ENCODE data around the gene SCLT1.

Gene SCLT1

DNA sequence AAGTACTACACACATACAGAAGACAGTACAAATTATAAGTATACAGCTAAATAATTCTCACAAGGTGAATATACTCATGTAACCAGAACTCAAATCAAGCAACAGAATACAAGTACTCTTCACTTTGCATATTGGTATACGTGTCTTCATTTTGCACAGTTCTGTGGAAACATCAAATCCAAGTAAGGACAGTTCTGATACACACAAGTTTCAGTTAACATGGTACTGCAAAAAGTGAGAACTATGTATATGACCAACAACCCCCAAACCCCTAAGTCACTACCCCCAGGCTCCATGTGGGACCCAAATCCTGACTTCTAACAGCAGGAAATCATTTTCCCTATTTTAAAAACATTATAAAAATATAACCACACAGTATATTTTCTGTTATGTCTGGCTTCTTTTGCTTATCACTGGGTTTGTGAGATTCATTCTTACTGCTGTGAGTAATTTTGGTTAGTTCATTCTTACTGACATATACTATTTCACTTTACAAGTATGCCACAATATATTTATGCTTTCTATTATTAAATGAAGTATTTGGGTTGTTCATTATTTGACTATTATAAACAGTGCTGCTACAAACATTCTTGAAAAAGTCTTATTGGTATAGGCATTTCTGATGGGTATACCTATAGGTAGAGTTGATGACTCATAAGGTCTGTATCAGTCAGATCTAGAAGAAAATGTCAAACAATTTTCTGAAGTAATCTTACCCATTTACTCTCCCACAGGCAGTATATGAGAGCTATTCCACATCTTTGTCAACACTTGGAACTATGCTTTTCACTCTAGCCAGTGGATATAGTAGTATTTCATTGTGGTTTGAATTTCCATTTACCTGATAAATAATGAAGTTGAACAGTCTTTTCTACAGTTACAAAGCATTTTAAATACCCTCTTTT is 47.0 kb downstream of the SCLT1 start:
- H3K4me3 ChIP-seq (replicated peaks; ENCODE audit: low read depth, low read length): no peak overlapping the region
- TF ChIP-seq, protein P1, sequence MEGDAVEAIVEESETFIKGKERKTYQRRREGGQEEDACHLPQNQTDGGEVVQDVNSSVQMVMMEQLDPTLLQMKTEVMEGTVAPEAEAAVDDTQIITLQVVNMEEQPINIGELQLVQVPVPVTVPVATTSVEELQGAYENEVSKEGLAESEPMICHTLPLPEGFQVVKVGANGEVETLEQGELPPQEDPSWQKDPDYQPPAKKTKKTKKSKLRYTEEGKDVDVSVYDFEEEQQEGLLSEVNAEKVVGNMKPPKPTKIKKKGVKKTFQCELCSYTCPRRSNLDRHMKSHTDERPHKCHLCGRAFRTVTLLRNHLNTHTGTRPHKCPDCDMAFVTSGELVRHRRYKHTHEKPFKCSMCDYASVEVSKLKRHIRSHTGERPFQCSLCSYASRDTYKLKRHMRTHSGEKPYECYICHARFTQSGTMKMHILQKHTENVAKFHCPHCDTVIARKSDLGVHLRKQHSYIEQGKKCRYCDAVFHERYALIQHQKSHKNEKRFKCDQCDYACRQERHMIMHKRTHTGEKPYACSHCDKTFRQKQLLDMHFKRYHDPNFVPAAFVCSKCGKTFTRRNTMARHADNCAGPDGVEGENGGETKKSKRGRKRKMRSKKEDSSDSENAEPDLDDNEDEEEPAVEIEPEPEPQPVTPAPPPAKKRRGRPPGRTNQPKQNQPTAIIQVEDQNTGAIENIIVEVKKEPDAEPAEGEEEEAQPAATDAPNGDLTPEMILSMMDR (IDR thresholded peaks at IDR 0.05; ENCODE audit: low read length, missing control alignments): no peak
- no peak for DNase-seq (ENCODE audit: low read depth)

DNA sequence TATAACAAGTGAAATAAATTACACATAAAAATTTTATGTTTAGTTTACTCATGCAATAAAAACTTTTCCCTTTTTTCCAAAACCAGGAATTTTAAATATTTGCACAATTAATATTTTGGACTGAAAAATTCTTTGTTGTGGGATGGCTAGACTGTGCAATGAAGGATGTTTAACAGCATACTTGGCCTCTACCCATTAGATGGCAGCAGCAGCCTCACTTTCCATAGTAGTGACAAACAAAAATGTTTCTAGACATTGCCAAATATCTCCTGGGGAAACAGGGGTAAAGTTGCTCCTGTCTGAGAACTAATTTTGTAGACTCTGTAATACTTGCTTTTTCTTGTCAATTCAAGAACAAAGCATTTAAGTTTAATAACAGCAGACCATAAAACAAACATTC is 49.8 kb downstream of the SCLT1 start:
- H3K4me3 ChIP-seq (replicated peaks; ENCODE audit: low read depth, low read length): no peak overlapping the region
- TF ChIP-seq, protein P1 (IDR thresholded peaks at IDR 0.05; ENCODE audit: low read length, missing control alignments): peak; percentile 48
- peak; percentile 57 for DNase-seq (ENCODE audit: low read depth)

DNA sequence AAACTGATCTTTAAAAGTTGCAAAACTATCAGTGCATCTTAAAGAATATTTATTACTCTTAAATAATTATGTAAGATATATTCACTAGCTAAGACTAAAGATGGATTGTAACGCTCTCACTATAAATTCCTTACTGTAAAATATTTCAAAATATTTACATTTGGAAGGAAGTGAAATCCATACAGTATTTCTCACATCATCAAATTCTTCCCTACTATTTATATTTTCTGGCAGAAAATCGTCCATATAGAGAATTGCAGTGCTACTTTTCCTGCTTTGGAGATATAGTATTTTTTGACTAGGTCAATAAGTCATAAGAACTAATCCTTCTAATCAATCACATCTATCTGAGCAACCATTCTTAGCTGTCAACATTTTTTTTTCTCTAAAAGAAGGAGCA is 52.9 kb downstream of the SCLT1 start:
- H3K4me3 ChIP-seq (replicated peaks; ENCODE audit: low read depth, low read length): no peak overlapping the region
- TF ChIP-seq, protein P1 (IDR thresholded peaks at IDR 0.05; ENCODE audit: low read length, missing control alignments): no peak
- DNase-seq (ENCODE audit: low read depth): no peak

DNA sequence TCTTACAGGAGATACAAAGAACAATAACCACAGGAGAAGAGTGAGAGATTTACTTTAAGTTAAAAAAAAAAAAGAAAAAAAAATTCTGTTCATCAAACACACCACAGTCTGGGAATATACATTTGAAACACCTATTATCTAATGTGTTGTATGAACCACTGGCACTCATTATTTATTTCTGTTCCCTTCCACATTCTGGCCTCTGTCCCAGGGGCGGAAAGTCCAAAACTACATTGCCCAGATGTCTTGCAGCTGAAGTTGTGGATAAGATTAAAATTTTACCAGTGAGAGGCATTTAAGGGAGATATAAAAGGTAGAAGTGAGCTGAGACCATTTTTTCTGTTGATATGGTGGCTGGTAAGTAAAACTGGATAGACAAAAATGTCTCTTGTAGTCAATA is 56.2 kb downstream of the SCLT1 start:
- no peak overlapping the region for H3K4me3 ChIP-seq (replicated peaks; ENCODE audit: low read depth, low read length)
- DNase-seq (ENCODE audit: low read depth): no peak
- TF ChIP-seq, protein P1 (IDR thresholded peaks at IDR 0.05; ENCODE audit: low read length, missing control alignments): no peak

DNA sequence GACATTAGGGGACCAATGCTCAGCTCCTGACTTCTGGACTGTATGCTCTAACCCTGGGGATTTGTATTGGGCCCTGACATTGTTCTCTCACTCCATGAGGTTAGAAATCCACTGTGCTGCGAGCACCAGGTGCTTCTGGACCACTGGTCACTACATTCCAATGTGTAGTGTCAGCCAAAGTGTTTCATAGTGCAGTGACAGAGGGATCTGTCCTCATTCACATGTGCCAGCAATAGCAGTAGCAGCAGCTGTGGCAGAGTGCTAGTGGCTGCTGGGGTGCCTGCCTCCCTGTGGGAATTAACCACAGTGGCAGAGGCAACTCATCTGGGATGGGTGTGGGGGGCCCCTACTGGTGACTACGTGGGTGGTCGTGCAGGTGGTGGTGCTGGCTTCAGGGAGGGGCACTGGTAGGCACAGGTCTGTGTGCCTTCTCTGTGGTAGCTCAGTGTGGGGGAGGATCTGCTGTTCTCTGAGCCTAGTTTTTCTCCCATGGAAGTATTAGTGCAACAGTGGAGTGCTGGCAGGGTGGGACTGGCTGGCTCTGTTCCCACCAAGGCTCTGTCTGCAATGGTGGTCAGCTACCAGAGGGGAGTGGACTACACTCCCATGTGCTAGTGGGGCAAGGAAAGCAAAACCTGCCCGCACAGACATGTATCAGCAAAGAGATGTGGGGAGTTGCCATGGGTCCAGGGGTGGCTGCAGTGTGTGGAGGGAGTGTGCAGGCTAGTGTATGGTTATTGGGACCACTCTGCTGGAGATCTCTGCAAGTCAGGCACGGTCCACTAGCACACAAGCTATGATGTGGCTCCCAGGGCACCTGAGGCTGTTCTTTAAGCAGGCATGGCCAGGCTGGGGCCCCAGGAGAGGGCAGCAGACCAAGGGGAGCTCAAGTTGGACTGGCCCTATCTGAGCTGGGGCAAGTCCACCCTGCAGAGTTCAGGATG is 78.5 kb downstream of the SCLT1 start:
- TF ChIP-seq, protein P1 (IDR thresholded peaks at IDR 0.05; ENCODE audit: low read length, missing control alignments): no peak
- H3K4me3 ChIP-seq (replicated peaks; ENCODE audit: low read depth, low read length): no peak overlapping the region
- DNase-seq (ENCODE audit: low read depth): no peak

DNA sequence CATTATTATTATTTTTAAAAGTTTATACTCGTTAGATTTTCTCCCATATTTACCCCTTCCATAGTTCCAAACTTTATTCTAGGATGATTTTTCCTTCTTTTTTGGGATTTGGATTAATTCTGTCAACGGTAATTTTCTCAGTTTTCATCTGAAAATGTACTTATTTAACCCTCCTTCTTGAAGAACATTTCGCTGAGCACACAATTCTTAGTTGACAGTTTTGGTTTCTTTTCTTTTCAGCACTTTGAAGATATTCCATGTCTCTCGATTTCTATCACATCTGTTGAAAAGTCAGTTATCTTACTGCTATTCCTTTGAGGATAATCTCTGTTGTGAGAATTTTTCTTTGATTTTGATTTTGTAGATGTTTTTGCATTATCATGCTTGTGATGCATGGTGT is 85.2 kb downstream of the SCLT1 start:
- no peak overlapping the region for H3K4me3 ChIP-seq (replicated peaks; ENCODE audit: low read depth, low read length)
- DNase-seq (ENCODE audit: low read depth): no peak
- TF ChIP-seq, protein P1 (IDR thresholded peaks at IDR 0.05; ENCODE audit: low read length, missing control alignments): no peak
